Panc1 (cell line): ENCODE measurements around the gene CLBA1. TPM values are rescaled to one million over a fixed set of nuclear protein-coding genes. Genes with fewer than 3 reads are reported as not detected.

ENCODE experiments used
- ATAC-seq: fragments of 200-7000 bp; cut with Tn5 transposase; 2 replicates; pipeline ENCODE4 v1.9.1; 2020; ENCODE audit warnings: mild to moderate bottlenecking, moderate library complexity
- BruUV-seq: library from RNA; stranded (reverse); fragments of 400-500 nt; replicated peaks from 2 replicates; lab custom pipeline; 2021; lab: Mats Ljungman, UMichigan
- CTCF ChIA-PET: fragments of 300-600 bp; sonication (Branson Sonifier 250); formaldehyde crosslinking; loops from one replicate; lab custom pipeline; 2022; ENCODE audit warnings: antibody characterized with exemption; lab: Charles Lee
- POLR2A ChIA-PET: fragments of 300-600 bp; sonication (Branson Sonifier 250); formaldehyde crosslinking; loops from one replicate; lab custom pipeline; 2022; ENCODE audit warnings: antibody characterized with exemption; lab: Charles Lee
- DNase-seq: peaks from one replicate; pipeline ENCODE4 v3.0.0-alpha.2; 2010; ENCODE audit warnings: low read depth, low spot score
- H3K27ac ChIP-seq: 2 replicates; pipeline ENCODE4 v1.5.1; 2011; ENCODE audit warnings: mild to moderate bottlenecking, low read length, inconsistent platforms
- H3K27me3 ChIP-seq: fragments of 200-500 bp; sonication (Bioruptor generic); 2 replicates; pipeline ENCODE4 v1.6.0; 2014; ENCODE audit warnings: low read length, inconsistent platforms; ENCODE audit not compliant: control insufficient read depth, insufficient read depth
- H3K36me3 ChIP-seq: fragments of 200-500 bp; sonication (Bioruptor generic); 2 replicates; pipeline ENCODE4 v1.5.1; 2014; ENCODE audit warnings: inconsistent platforms, mild to moderate bottlenecking, low read length, moderate library complexity; ENCODE audit not compliant: control insufficient read depth, insufficient read depth
- H3K4me1 ChIP-seq: 2 replicates; pipeline ENCODE4 v1.5.1; 2011; ENCODE audit warnings: inconsistent platforms, mild to moderate bottlenecking, low read length, moderate library complexity; ENCODE audit not compliant: control insufficient read depth, insufficient read depth
- H3K4me3 ChIP-seq, 2 experiments: 2 replicates each; pipeline ENCODE4 v1.5.1; 2011 to 2012; ENCODE audit warnings: low read depth in 2 of 2, low read length in 2 of 2, mild to moderate bottlenecking in 2 of 2, inconsistent platforms in 1 of 2, moderate library complexity in 1 of 2
- H3K9me3 ChIP-seq: fragments of 200-500 bp; sonication (Bioruptor generic); 2 replicates; pipeline ENCODE4 v1.5.1; 2014; ENCODE audit warnings: low read depth, mild to moderate bottlenecking, inconsistent platforms, low read length, moderate library complexity; ENCODE audit not compliant: control insufficient read depth, insufficient read depth
- POLR2AphosphoS5 ChIP-seq: IDR thresholded peaks from 2 replicates; pipeline ENCODE4 v1.6.1; 2012; ENCODE audit warnings: mild to moderate bottlenecking, low read depth, low read length, moderate library complexity
- REST ChIP-seq, 2 experiments: IDR thresholded peaks; 2 replicates each; pipeline ENCODE4 v1.6.1; 2011 to 2012; ENCODE audit warnings: low read depth in 2 of 2, control low read depth in 1 of 2, low read length in 1 of 2, mild to moderate bottlenecking in 1 of 2, moderate library complexity in 1 of 2; ENCODE audit not compliant: insufficient read depth in 1 of 2
- SIN3A ChIP-seq: IDR thresholded peaks from 2 replicates; pipeline ENCODE4 v1.6.1; 2012; ENCODE audit warnings: low read depth, mild to moderate bottlenecking, low read length, moderate library complexity, borderline replicate concordance; ENCODE audit not compliant: insufficient read depth
- TCF7L2 ChIP-seq: IDR thresholded peaks from 2 replicates; pipeline ENCODE4 v1.6.1; 2011; ENCODE audit warnings: mild to moderate bottlenecking, low read depth, low read length, inconsistent platforms
- in situ Hi-C: cut with HindIII; loops from 2 replicates; pipeline ENCODE4 v1.10.0; 2016; ENCODE audit warnings: low sequenced_read_pairs, low pct_unique_long_range_greater_than_20kb
- intact Hi-C: fragments of 100-400 bp; cut with micrococcal nuclease; formaldehyde crosslinking; loops from one replicate; pipeline ENCODE4 v1.10.0; 2022; ENCODE audit not compliant: unreplicated experiment
- total RNA-seq: library from RNA; stranded (reverse); gene quantifications from one replicate; pipeline ENCODE4 v1.2.1, GENCODE V29; 2021; ENCODE audit not compliant: unreplicated experiment
- TF ChIP-seq, protein P1 (sequence below): fragments of 450-650 bp; IDR thresholded peaks from 2 replicates; pipeline ENCODE4 v1.5.1; 2017; ENCODE audit warnings: mild to moderate bottlenecking

The CLBA1 gene
- total RNA-seq, 1 experiment from 2014 or later: 13.8 TPM

DNA sequence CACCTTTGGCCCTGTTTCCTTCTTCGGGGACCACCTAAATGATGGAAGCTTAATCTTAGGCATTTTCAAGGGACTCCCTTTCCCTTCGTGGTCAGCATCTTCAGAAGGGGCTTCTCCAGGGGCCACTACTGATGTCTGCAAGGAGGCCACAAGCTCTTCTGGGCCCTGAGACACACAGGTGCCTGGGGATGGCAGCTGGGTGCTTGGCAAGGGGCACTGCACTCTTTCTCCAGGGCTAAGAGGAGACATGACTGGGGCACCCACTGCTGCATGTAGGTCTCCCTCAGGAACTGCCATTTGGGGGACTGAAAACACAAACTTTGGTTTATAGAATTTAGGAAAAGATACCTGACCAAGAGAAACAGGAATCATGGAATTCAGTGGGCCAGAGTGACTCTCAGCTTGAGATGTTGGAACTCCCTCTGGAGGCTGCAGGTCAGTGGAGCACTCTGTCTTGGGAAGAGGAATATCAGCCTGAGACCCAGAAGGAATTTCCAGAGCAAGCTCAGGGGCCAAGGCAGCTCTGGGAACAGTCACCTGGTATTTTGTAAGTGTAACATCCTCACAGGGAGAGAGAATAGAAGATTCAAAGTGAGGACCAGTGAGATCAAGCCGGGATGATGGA lies 45.0 kb upstream of the CLBA1 start:
- Histone ChIP-seq H3K4me3 (no peak overlapping the region), H3K9me3 (no peaks in the 10 kb centered on the region), H3K27me3 (no peaks in the 10 kb centered on the region), H3K4me1 (no peaks in the 10 kb centered on the region), H3K36me3 (peaks cover 5% of the 10 kb centered on the region), H3K27ac (no peak overlapping the region)
- TF ChIP-seq REST (IDR thresholded peaks at IDR 0.05; ENCODE audit: insufficient read depth in 1 of 2, low read depth in 2 of 2, low read length in 1 of 2): no peak
- no peak for TF ChIP-seq TCF7L2
- no peak for TF ChIP-seq POLR2AphosphoS5
- TF ChIP-seq SIN3A: no peak
- TF ChIP-seq, protein P1, sequence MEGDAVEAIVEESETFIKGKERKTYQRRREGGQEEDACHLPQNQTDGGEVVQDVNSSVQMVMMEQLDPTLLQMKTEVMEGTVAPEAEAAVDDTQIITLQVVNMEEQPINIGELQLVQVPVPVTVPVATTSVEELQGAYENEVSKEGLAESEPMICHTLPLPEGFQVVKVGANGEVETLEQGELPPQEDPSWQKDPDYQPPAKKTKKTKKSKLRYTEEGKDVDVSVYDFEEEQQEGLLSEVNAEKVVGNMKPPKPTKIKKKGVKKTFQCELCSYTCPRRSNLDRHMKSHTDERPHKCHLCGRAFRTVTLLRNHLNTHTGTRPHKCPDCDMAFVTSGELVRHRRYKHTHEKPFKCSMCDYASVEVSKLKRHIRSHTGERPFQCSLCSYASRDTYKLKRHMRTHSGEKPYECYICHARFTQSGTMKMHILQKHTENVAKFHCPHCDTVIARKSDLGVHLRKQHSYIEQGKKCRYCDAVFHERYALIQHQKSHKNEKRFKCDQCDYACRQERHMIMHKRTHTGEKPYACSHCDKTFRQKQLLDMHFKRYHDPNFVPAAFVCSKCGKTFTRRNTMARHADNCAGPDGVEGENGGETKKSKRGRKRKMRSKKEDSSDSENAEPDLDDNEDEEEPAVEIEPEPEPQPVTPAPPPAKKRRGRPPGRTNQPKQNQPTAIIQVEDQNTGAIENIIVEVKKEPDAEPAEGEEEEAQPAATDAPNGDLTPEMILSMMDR: no peak; the same call in 1 of the 2 replicates
- no peak; the same call in 1 of the 2 replicates for ATAC-seq
- POLR2A ChIA-PET: no interaction called here
- in situ Hi-C loops (no loop called here), intact Hi-C loops (no loop called here)
- BruUV-seq: no TSS peak
- CTCF ChIA-PET: interaction anchor here (0.5 kb wide), 1 partner anchor 28 kb away, joined by 5 read pairs; no protein-coding TSS in a partner anchor
- no peak for DNase-seq

- Histone ChIP-seq H3K36me3 (peaks cover 5% of the 10 kb centered on the region), H3K27ac (no peak overlapping the region), H3K9me3 (no peaks in the 10 kb centered on the region), H3K27me3 (no peaks in the 10 kb centered on the region), H3K4me1 (no peaks in the 10 kb centered on the region), H3K4me3 (no peak overlapping the region)
- ChIA-PET POLR2A (no interaction called here), CTCF (interaction anchor here (0.5 kb wide), 1 partner anchor 27 kb away, joined by 5 read pairs; no protein-coding TSS in a partner anchor)
- no peak for DNase-seq
- in situ Hi-C loops (no loop called here), intact Hi-C loops (no loop called here)
- TF ChIP-seq REST (IDR thresholded peaks at IDR 0.05; ENCODE audit: insufficient read depth in 1 of 2, low read depth in 2 of 2, low read length in 1 of 2) (no peak), POLR2AphosphoS5 (no peak), SIN3A (no peak), TCF7L2 (no peak)
- TF ChIP-seq, protein P1: no peak
- no peak for ATAC-seq
- no TSS peak for BruUV-seq
Observed at GRCh38 chr14:104941508-104942365, 43.9 kb upstream of the CLBA1 start.
